ENCODE measurements around the gene ZCCHC12. TPM values are rescaled to one million over a fixed set of nuclear protein-coding genes. Genes with fewer than 3 reads are reported as not detected.

ZCCHC12 gene
- total RNA-seq, 1 experiment from 2014 or later = 0.89 TPM

- ChIA-PET POLR2A (no interaction called here), RAD21 (ENCODE audit: low non-redundant PET in 1 of 2, low total read pairs in 2 of 2, uncharacterized antibody in 2 of 2, unreplicated experiment in 2 of 2) (no interaction called here), CTCF (no interaction called here)
- no peak overlapping the region for H3K9ac ChIP-seq (ENCODE audit: low read length)
- no peak for TF ChIP-seq REST (IDR thresholded peaks at IDR 0.05; ENCODE audit: low read depth)
- no peak for TF ChIP-seq SP1 (IDR thresholded peaks at IDR 0.05; ENCODE audit: low read depth)
- TF ChIP-seq CBX3 (IDR thresholded peaks at IDR 0.05; ENCODE audit: low read depth) = no peak
- no peak for TF ChIP-seq CTCF (IDR thresholded peaks at IDR 0.05 in 2 of 3, conservative IDR thresholded peaks at IDR 0.05 in 1 of 3; ENCODE audit: borderline replicate concordance in 1 of 3, insufficient read depth in 1 of 3, low read depth in 2 of 3, low read length in 2 of 3)
- TF ChIP-seq ZBTB33 (IDR thresholded peaks at IDR 0.05; ENCODE audit: extremely low read depth, insufficient replicate concordance, low read length) = no peak
- TF ChIP-seq EZH2 (IDR thresholded peaks at IDR 0.05) = no peak
- TF ChIP-seq ZNF274 (IDR thresholded peaks at IDR 0.05; ENCODE audit: low read depth, low read length) = no peak
- TF ChIP-seq ATF3 (IDR thresholded peaks at IDR 0.05) = no peak
- TF ChIP-seq FOSL1 (IDR thresholded peaks at IDR 0.05; ENCODE audit: low read depth) = no peak
- TF ChIP-seq EGR1 (IDR thresholded peaks at IDR 0.05; ENCODE audit: low read depth) = no peak
- TF ChIP-seq JUND (IDR thresholded peaks at IDR 0.05) = no peak
- no peak for TF ChIP-seq CEBPB (IDR thresholded peaks at IDR 0.05; ENCODE audit: low read depth)
- TF ChIP-seq POLR2A (IDR thresholded peaks at IDR 0.05; ENCODE audit: borderline replicate concordance, extremely low read depth, insufficient read depth, insufficient read length) = no peak
- TF ChIP-seq ZFX (IDR thresholded peaks at IDR 0.05) = no peak
- H3K4me2 ChIP-seq (ENCODE audit: low read length) = no peak overlapping the region
- H3K36me3 ChIP-seq (ENCODE audit: control insufficient read depth in 1 of 2, insufficient read depth in 2 of 2, low read length in 2 of 2) = no peaks in the 10 kb centered on the region
- no peak overlapping the region for H2AFZ ChIP-seq (ENCODE audit: low read depth, low read length, poor library complexity, severe bottlenecking)
- H4K20me1 ChIP-seq (ENCODE audit: insufficient read depth) = no peaks in the 10 kb centered on the region
- no peak for DNase-seq (ENCODE audit: low read depth, low spot score)
- no peaks in the 10 kb centered on the region for H3K27me3 ChIP-seq (ENCODE audit: insufficient read depth, low read length)
- no peaks in the 10 kb centered on the region for H3K9me2 ChIP-seq (ENCODE audit: insufficient read depth)
- no peak for ATAC-seq
- BruUV-seq (replicated peaks) = no TSS peak
- no peak overlapping the region for H3K4me3 ChIP-seq (replicated peaks in 1 of 2; ENCODE audit: low read depth in 1 of 2, low read length in 2 of 2)
- H3K27ac ChIP-seq (ENCODE audit: low read depth, low read length) = no peak overlapping the region
- no peaks in the 10 kb centered on the region for H3K4me1 ChIP-seq (ENCODE audit: control insufficient read depth in 1 of 2, insufficient read depth in 2 of 2, low read length in 2 of 2)
- H3K9me3 ChIP-seq (ENCODE audit: control insufficient read depth in 1 of 2, insufficient read depth in 1 of 2, low read depth in 1 of 2, low read length in 2 of 2) = no peaks in the 10 kb centered on the region
- no peaks in the 10 kb centered on the region for H3K79me2 ChIP-seq (ENCODE audit: insufficient read depth, low read length)
- intact Hi-C loops (cut with micrococcal nuclease) = no loop called here
Observed at GRCh38 chrX:118861338-118861737, 37.7 kb downstream of the ZCCHC12 start.

Measured in HCT116 (cell line).